ENCODE results near the gene MALT1.

DNA sequence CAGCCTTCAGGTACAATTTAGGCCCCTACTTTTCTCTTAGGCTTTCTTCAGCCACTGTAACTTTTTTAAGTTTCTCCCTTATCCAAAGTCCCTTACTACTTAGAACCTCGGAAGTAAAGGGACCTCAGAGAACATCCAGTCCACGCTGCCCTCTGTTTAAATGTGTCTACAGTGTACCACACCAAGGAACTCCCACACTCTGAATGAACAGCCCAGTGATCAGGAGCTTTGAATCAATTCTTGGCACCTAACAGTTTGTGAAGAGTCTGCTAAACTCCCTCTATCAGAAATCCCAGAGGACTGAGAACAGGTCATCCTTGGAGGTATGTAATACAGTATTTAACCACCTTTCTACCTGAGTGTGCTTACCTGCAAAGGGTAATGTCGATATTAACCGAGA lies 11.6 kb upstream of the MALT1 start:
- TF ChIP-seq, protein P1, sequence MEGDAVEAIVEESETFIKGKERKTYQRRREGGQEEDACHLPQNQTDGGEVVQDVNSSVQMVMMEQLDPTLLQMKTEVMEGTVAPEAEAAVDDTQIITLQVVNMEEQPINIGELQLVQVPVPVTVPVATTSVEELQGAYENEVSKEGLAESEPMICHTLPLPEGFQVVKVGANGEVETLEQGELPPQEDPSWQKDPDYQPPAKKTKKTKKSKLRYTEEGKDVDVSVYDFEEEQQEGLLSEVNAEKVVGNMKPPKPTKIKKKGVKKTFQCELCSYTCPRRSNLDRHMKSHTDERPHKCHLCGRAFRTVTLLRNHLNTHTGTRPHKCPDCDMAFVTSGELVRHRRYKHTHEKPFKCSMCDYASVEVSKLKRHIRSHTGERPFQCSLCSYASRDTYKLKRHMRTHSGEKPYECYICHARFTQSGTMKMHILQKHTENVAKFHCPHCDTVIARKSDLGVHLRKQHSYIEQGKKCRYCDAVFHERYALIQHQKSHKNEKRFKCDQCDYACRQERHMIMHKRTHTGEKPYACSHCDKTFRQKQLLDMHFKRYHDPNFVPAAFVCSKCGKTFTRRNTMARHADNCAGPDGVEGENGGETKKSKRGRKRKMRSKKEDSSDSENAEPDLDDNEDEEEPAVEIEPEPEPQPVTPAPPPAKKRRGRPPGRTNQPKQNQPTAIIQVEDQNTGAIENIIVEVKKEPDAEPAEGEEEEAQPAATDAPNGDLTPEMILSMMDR (IDR thresholded peaks at IDR 0.05) = no peak
- TF ChIP-seq POLR2A (IDR thresholded peaks at IDR 0.05) = no peak
